C4-2B (cell line): Measurements from ENCODE around the gene ZNF48.

Experiments
- ZFX ChIP-seq: fragments of 450-650 bp; IDR thresholded peaks from 2 replicates; pipeline ENCODE4 v1.6.1; 2017
- TF ChIP-seq, protein P1 (sequence below): fragments of 450-650 bp; conservative IDR thresholded peaks from 2 replicates; pipeline ENCODE4 v1.5.1; 2017; ENCODE audit warnings: mild to moderate bottlenecking

DNA sequence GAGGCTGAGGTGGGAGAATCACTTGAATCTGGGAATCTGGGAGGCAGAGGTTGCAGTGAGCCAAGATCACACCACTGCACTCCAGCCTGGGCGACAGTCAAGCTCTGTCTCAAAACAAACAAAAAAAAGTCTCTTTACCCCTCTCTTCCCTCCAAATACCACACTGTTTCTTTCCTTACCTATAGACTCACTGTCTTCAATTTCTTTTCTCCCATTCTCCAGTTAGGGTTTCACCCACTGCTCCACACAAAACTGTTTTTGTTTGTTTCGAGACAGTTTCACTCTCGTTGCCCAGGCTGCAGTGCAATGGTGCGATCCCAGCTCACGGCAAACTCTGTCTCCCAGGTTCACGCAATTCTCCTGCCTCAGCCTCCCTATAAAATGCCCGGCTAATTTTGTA is 34.0 kb upstream of the ZNF48 start:
- TF ChIP-seq, protein P1, sequence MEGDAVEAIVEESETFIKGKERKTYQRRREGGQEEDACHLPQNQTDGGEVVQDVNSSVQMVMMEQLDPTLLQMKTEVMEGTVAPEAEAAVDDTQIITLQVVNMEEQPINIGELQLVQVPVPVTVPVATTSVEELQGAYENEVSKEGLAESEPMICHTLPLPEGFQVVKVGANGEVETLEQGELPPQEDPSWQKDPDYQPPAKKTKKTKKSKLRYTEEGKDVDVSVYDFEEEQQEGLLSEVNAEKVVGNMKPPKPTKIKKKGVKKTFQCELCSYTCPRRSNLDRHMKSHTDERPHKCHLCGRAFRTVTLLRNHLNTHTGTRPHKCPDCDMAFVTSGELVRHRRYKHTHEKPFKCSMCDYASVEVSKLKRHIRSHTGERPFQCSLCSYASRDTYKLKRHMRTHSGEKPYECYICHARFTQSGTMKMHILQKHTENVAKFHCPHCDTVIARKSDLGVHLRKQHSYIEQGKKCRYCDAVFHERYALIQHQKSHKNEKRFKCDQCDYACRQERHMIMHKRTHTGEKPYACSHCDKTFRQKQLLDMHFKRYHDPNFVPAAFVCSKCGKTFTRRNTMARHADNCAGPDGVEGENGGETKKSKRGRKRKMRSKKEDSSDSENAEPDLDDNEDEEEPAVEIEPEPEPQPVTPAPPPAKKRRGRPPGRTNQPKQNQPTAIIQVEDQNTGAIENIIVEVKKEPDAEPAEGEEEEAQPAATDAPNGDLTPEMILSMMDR: no peak
- no peak for TF ChIP-seq ZFX
